HUES48 (cell line): Measurements from ENCODE around the gene CERS6.

Experiments used
- H3K27ac ChIP-seq: one replicate; pipeline ENCODE4 v1.7.0; 2013; ENCODE audit warnings: low read depth, low read length, inconsistent platforms
- H3K27me3 ChIP-seq: 2 replicates; pipeline ENCODE4 v1.6.1; 2013; ENCODE audit warnings: mild to moderate bottlenecking, low read length; ENCODE audit not compliant: control insufficient read depth, insufficient read depth
- H3K36me3 ChIP-seq: 2 replicates; pipeline ENCODE4 v1.6.1; 2013; ENCODE audit warnings: low read length; ENCODE audit not compliant: control insufficient read depth, insufficient read depth
- H3K4me1 ChIP-seq: 2 replicates; pipeline ENCODE4 v1.6.1; 2013; ENCODE audit warnings: mild to moderate bottlenecking, low read length; ENCODE audit not compliant: control insufficient read depth, insufficient read depth
- H3K4me3 ChIP-seq: 2 replicates; pipeline ENCODE4 v1.5.1; 2013; ENCODE audit warnings: mild to moderate bottlenecking, low read depth, low read length
- H3K9ac ChIP-seq: 2 replicates; pipeline ENCODE4 v1.6.1; 2013; ENCODE audit warnings: mild to moderate bottlenecking, low read depth, low read length, moderate library complexity
- H3K9me3 ChIP-seq: 2 replicates; pipeline ENCODE4 v1.6.1; 2013; ENCODE audit warnings: low read length; ENCODE audit not compliant: control insufficient read depth, insufficient read depth

CERS6 gene

DNA sequence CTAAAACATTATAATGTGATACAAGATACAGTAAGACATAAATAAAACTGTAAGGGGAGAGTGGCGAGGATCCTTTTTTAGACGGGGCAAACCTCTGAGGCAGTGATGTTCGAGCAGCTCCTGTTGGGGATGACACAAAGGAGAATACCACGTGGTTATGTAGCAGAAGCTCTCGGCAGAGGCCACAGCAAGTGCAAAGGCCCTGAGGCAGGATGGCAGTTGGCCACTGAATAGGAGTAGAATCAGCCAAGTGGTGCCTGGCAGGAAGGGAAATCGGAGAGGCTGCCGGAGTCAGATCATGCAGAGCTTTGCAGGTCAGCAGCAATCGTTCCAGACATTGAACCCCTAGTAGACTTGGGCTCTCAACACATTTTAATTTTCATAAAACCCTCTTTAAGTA is 365.5 kb downstream of the CERS6 start:
- H3K9ac ChIP-seq = no peak overlapping the region
- H3K9me3 ChIP-seq = no peaks in the 10 kb centered on the region
- H3K27me3 ChIP-seq = no peaks in the 10 kb centered on the region
- no peak overlapping the region for H3K4me3 ChIP-seq
- H3K4me1 ChIP-seq = no peaks in the 10 kb centered on the region
- H3K36me3 ChIP-seq = no peaks in the 10 kb centered on the region
- H3K27ac ChIP-seq = no peak overlapping the region

DNA sequence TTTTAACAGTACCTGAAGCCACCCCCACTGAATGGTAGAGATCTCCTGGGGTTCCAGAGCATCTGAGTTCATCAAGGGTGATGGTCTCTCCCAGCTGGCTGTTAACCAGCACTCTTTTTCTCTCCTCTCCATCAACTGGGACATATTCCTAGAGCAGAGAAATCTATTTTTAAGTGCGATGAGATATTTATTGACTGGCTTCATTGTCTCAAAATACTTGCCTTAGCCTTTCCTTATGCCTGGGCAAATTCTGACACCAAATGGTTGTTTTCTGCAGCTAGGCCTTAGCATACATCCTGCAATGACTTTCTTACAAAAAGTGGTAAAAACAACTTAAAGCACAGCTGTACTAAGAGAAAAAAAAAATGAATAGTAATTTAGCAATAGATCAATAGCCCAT is 365.9 kb downstream of the CERS6 start:
- H3K27me3 ChIP-seq = no peaks in the 10 kb centered on the region
- H3K36me3 ChIP-seq = no peaks in the 10 kb centered on the region
- no peaks in the 10 kb centered on the region for H3K9me3 ChIP-seq
- H3K4me1 ChIP-seq = no peaks in the 10 kb centered on the region
- no peak overlapping the region for H3K27ac ChIP-seq
- H3K4me3 ChIP-seq = no peak overlapping the region
- no peak overlapping the region for H3K9ac ChIP-seq
